CD8-positive, alpha-beta memory T cell (primary cell): Measurements from ENCODE around the gene ITIH4. TPM values are rescaled to one million over a fixed set of nuclear protein-coding genes. Genes with fewer than 3 reads are reported as not detected.
A peak's percentile ranks its signal among the peaks of the same experiment; 100 is the strongest.

ENCODE experiments used
- CTCF ChIA-PET: fragments of 350-600 bp; sonication (Branson Sonifier 250); formaldehyde crosslinking; loops from one replicate; lab custom pipeline; 2021; ENCODE audit warnings: antibody characterized with exemption; lab: Charles Lee
- POLR2A ChIA-PET: fragments of 350-600 bp; sonication (Branson Sonifier 250); formaldehyde crosslinking; loops from one replicate; lab custom pipeline; 2021; ENCODE audit warnings: antibody characterized with exemption; lab: Charles Lee
- DNase-seq, 5 donors: peaks; one replicate each; pipeline versions ENCODE4 v3.0.0 to v3.0.0-alpha.2; 2020 to 2022; ENCODE audit warnings: mixed read lengths in 1 of 5
- H3K27ac ChIP-seq: one replicate; pipeline ENCODE4 v1.7.0; 2013; ENCODE audit warnings: low read depth, mild to moderate bottlenecking, low read length, moderate library complexity
- H3K27me3 ChIP-seq: 2 replicates; pipeline ENCODE4 v1.7.0; 2013; ENCODE audit warnings: low read length, mild to moderate bottlenecking; ENCODE audit not compliant: insufficient read depth, poor library complexity, severe bottlenecking
- H3K36me3 ChIP-seq: 2 replicates; pipeline ENCODE4 v1.7.0; 2013; ENCODE audit warnings: mild to moderate bottlenecking, low read length, moderate library complexity; ENCODE audit not compliant: insufficient read depth
- H3K4me1 ChIP-seq: 2 replicates; pipeline ENCODE4 v1.7.0; 2013; ENCODE audit warnings: mild to moderate bottlenecking, low read length, moderate library complexity; ENCODE audit not compliant: insufficient read depth
- H3K4me3 ChIP-seq: 2 replicates; pipeline ENCODE4 v1.7.0; 2013; ENCODE audit warnings: mild to moderate bottlenecking, low read length
- H3K9me3 ChIP-seq: 2 replicates; pipeline ENCODE4 v1.7.0; 2013; ENCODE audit warnings: mild to moderate bottlenecking, low read length
- H3K27ac Mint-ChIP-seq, 8 donors: one replicate each; pipeline ENCODE4 v1.8.0; 2020 to 2021; ENCODE audit warnings: mixed read lengths in 8 of 8, mild to moderate bottlenecking in 6 of 8, inconsistent platforms in 3 of 8, moderate library complexity in 3 of 8
- H3K27me3 Mint-ChIP-seq, 2 donors: one replicate each; pipeline ENCODE4 v1.8.0; 2020 to 2021; ENCODE audit warnings: mixed read lengths in 2 of 2, mild to moderate bottlenecking in 1 of 2, moderate library complexity in 1 of 2
- H3K36me3 Mint-ChIP-seq, 3 donors: one replicate each; pipeline ENCODE4 v1.8.0; 2020 to 2021; ENCODE audit warnings: mixed read lengths in 3 of 3, inconsistent platforms in 1 of 3, mild to moderate bottlenecking in 1 of 3
- H3K4me1 Mint-ChIP-seq, 3 donors: one replicate each; pipeline ENCODE4 v1.8.0; 2020 to 2021; ENCODE audit warnings: mixed read lengths in 3 of 3, inconsistent platforms in 1 of 3, mild to moderate bottlenecking in 1 of 3
- H3K4me3 Mint-ChIP-seq, 7 donors: one replicate each; pipeline ENCODE4 v1.8.0; 2020 to 2021; ENCODE audit warnings: mixed read lengths in 7 of 7, mild to moderate bottlenecking in 6 of 7, moderate library complexity in 4 of 7, inconsistent platforms in 2 of 7
- H3K9me3 Mint-ChIP-seq, 5 donors: one replicate each; pipeline ENCODE4 v1.8.0; 2020 to 2022; ENCODE audit warnings: mixed read lengths in 5 of 5, mild to moderate bottlenecking in 3 of 5, moderate library complexity in 2 of 5, inconsistent platforms in 1 of 5
- polyA plus RNA-seq: library from polyadenylated mRNA; unstranded; fragments of 300-500 nt; fragmentation: Illumina TruSeq; gene quantifications from one replicate; pipeline ENCODE4 v1.2.3, GENCODE V29; 2021
- total RNA-seq, 2 experiments: library from RNA; stranded (reverse); gene quantifications; one replicate each; pipeline ENCODE4 v1.2.3, GENCODE V29; 2021

ITIH4 gene
- total and polyA plus RNA-seq, 3 experiments from 2014 or later = 10.9 to 11.2 TPM; not detected in 1

- Mint-ChIP-seq H3K4me1 (peaks cover 31 to 70% (median 43%) of the 10 kb centered on the region in 3 donors), H3K4me3 (no peak overlapping the region), H3K27me3 (no peaks in the 10 kb centered on the region), H3K36me3 (peaks cover 0 to 22% (median 8%) of the 10 kb centered on the region in 3 donors), H3K9me3 (no peaks in the 10 kb centered on the region), H3K27ac (no peak overlapping the region)
- Histone ChIP-seq H3K27me3 (no peaks in the 10 kb centered on the region), H3K36me3 (no peaks in the 10 kb centered on the region), H3K4me1 (peaks cover 11% of the 10 kb centered on the region), H3K9me3 (no peaks in the 10 kb centered on the region), H3K27ac (no peak overlapping the region), H3K4me3 (no peak overlapping the region)
- ChIA-PET POLR2A (no interaction called here), CTCF (interaction anchor here (1.2 to 1.3 kb wide), 2 partner anchors 19 to 28 kb away, joined by 3 to 5 read pairs; no protein-coding TSS in a partner anchor)
- DNase-seq = no peak
These were observed 43.1 kb upstream of the ITIH4 start for GRCh38 chr3:52873433-52874159.

GRCh38 chr3:52872245-52872644, 41.8 kb upstream of the ITIH4 start:
- peaks cover 11% of the 10 kb centered on the region for H3K4me1 ChIP-seq
- Mint-ChIP-seq H3K9me3 (no peaks in the 10 kb centered on the region), H3K27me3 (no peaks in the 10 kb centered on the region), H3K4me1 (peaks cover 29 to 63% (median 40%) of the 10 kb centered on the region in 3 donors), H3K27ac (peak overlapping the region in 2 of 8 donors; percentile 37 to 67), H3K4me3 (no peak overlapping the region), H3K36me3 (peaks cover 5 to 20% (median 8%) of the 10 kb centered on the region in 3 donors)
- H3K36me3 ChIP-seq = no peaks in the 10 kb centered on the region
- POLR2A ChIA-PET = no interaction called here
- no peak overlapping the region for H3K27ac ChIP-seq
- H3K27me3 ChIP-seq = no peaks in the 10 kb centered on the region
- CTCF ChIA-PET = interaction anchor here (1.3 kb wide), 1 partner anchor 29 kb away, joined by 3 read pairs; no protein-coding TSS in a partner anchor
- H3K9me3 ChIP-seq = no peaks in the 10 kb centered on the region
- no peak for DNase-seq
- no peak overlapping the region for H3K4me3 ChIP-seq

GRCh38 chr3:52871761-52872160, 41.3 kb upstream of the ITIH4 start:
- no peak overlapping the region for H3K4me3 Mint-ChIP-seq
- H3K4me3 ChIP-seq = no peak overlapping the region
- H3K27ac ChIP-seq = no peak overlapping the region
- no peaks in the 10 kb centered on the region for H3K27me3 ChIP-seq
- H3K36me3 ChIP-seq = no peaks in the 10 kb centered on the region
- CTCF ChIA-PET = interaction anchor here (1.3 kb wide), 1 partner anchor 30 kb away, joined by 3 read pairs; no protein-coding TSS in a partner anchor
- H3K9me3 ChIP-seq = no peaks in the 10 kb centered on the region
- no peak for DNase-seq
- POLR2A ChIA-PET = no interaction called here
- no peaks in the 10 kb centered on the region for H3K9me3 Mint-ChIP-seq
- no peaks in the 10 kb centered on the region for H3K27me3 Mint-ChIP-seq
- H3K27ac Mint-ChIP-seq = peak overlapping the region in 6 of 8 donors; percentile 6 to 67 (median 38)
- peaks cover 11% of the 10 kb centered on the region for H3K4me1 ChIP-seq
- peaks cover 29 to 58% (median 40%) of the 10 kb centered on the region in 3 donors for H3K4me1 Mint-ChIP-seq
- peaks cover 5 to 24% (median 8%) of the 10 kb centered on the region in 3 donors for H3K36me3 Mint-ChIP-seq

- no peak overlapping the region for H3K27ac ChIP-seq
- peaks cover 6% of the 10 kb centered on the region for H3K4me1 ChIP-seq
- H3K36me3 ChIP-seq = no peaks in the 10 kb centered on the region
- Mint-ChIP-seq H3K27me3 (no peaks in the 10 kb centered on the region), H3K36me3 (peaks cover 17 to 33% (median 17%) of the 10 kb centered on the region in 3 donors), H3K27ac (peak overlapping the region in 1 of 8 donors; percentile 38), H3K4me3 (no peak overlapping the region), H3K9me3 (peaks cover 0 to 7% (median 3%) of the 10 kb centered on the region in 5 donors), H3K4me1 (peaks cover 31 to 45% (median 34%) of the 10 kb centered on the region in 3 donors)
- H3K27me3 ChIP-seq = no peaks in the 10 kb centered on the region
- ChIA-PET POLR2A (no interaction called here), CTCF (no interaction called here)
- no peak for DNase-seq
- H3K4me3 ChIP-seq = no peak overlapping the region
- no peaks in the 10 kb centered on the region for H3K9me3 ChIP-seq
These were observed 40.0 kb upstream of the ITIH4 start for GRCh38 chr3:52870471-52870870.

GRCh38 chr3:52866427-52866826, 36.0 kb upstream of the ITIH4 start:
- peaks cover 18 to 48% (median 37%) of the 10 kb centered on the region in 3 donors for H3K36me3 Mint-ChIP-seq
- no peaks in the 10 kb centered on the region for H3K27me3 ChIP-seq
- ChIA-PET POLR2A (no interaction called here), CTCF (no interaction called here)
- no peak overlapping the region for H3K27ac ChIP-seq
- H3K4me1 Mint-ChIP-seq = peaks cover 4 to 26% (median 12%) of the 10 kb centered on the region in 3 donors
- H3K9me3 ChIP-seq = no peaks in the 10 kb centered on the region
- H3K9me3 Mint-ChIP-seq = peaks cover 0 to 15% (median 12%) of the 10 kb centered on the region in 5 donors
- no peaks in the 10 kb centered on the region for H3K27me3 Mint-ChIP-seq
- DNase-seq = no peak
- H3K4me3 ChIP-seq = no peak overlapping the region
- H3K36me3 ChIP-seq = no peaks in the 10 kb centered on the region
- H3K27ac Mint-ChIP-seq = peak overlapping the region in 2 of 8 donors; percentile 11 to 61
- H3K4me3 Mint-ChIP-seq = peak overlapping the region in 1 of 7 donors; percentile 13
- H3K4me1 ChIP-seq = no peaks in the 10 kb centered on the region

- Histone ChIP-seq H3K4me3 (no peak overlapping the region), H3K27me3 (no peaks in the 10 kb centered on the region), H3K36me3 (no peaks in the 10 kb centered on the region), H3K9me3 (no peaks in the 10 kb centered on the region), H3K4me1 (no peaks in the 10 kb centered on the region), H3K27ac (no peak overlapping the region)
- ChIA-PET CTCF (no interaction called here), POLR2A (no interaction called here)
- H3K27me3 Mint-ChIP-seq = no peaks in the 10 kb centered on the region
- no peak for DNase-seq
- no peak overlapping the region for H3K4me3 Mint-ChIP-seq
- peak overlapping the region in 1 of 8 donors; percentile 13 for H3K27ac Mint-ChIP-seq
- H3K9me3 Mint-ChIP-seq = peaks cover 0 to 15% (median 12%) of the 10 kb centered on the region in 5 donors
- H3K36me3 Mint-ChIP-seq = peaks cover 18 to 48% (median 37%) of the 10 kb centered on the region in 3 donors
- peaks cover 3 to 24% (median 11%) of the 10 kb centered on the region in 3 donors for H3K4me1 Mint-ChIP-seq
These were observed 35.5 kb upstream of the ITIH4 start for GRCh38 chr3:52865994-52866393.

GRCh38 chr3:52860424-52860768, 29.9 kb upstream of the ITIH4 start:
- no peaks in the 10 kb centered on the region for H3K9me3 ChIP-seq
- DNase-seq = no peak
- no peak overlapping the region for H3K4me3 ChIP-seq
- POLR2A ChIA-PET = no interaction called here
- Mint-ChIP-seq H3K9me3 (peaks cover 0 to 8% (median 7%) of the 10 kb centered on the region in 5 donors), H3K27me3 (no peaks in the 10 kb centered on the region), H3K4me3 (no peak overlapping the region), H3K27ac (peak overlapping the region in 2 of 8 donors; percentile 8 to 37), H3K4me1 (peaks cover 9 to 18% (median 13%) of the 10 kb centered on the region in 3 donors), H3K36me3 (peaks cover 10 to 46% (median 20%) of the 10 kb centered on the region in 3 donors)
- no peaks in the 10 kb centered on the region for H3K4me1 ChIP-seq
- no peaks in the 10 kb centered on the region for H3K27me3 ChIP-seq
- no peak overlapping the region for H3K27ac ChIP-seq
- H3K36me3 ChIP-seq = no peaks in the 10 kb centered on the region
- CTCF ChIA-PET = no interaction called here

GRCh38 chr3:52859686-52860423, 29.4 kb upstream of the ITIH4 start:
- ChIA-PET POLR2A (no interaction called here), CTCF (no interaction called here)
- no peak for DNase-seq
- no peak overlapping the region for H3K4me3 ChIP-seq
- no peaks in the 10 kb centered on the region for H3K36me3 ChIP-seq
- Mint-ChIP-seq H3K27me3 (no peaks in the 10 kb centered on the region), H3K4me3 (no peak overlapping the region), H3K36me3 (peaks cover 10 to 49% (median 17%) of the 10 kb centered on the region in 3 donors), H3K9me3 (peaks cover 0 to 5% (median 4%) of the 10 kb centered on the region in 5 donors), H3K4me1 (peaks cover 9 to 18% (median 11%) of the 10 kb centered on the region in 3 donors), H3K27ac (peak overlapping the region in 2 of 8 donors; percentile 47 to 50)
- no peak overlapping the region for H3K27ac ChIP-seq
- no peaks in the 10 kb centered on the region for H3K27me3 ChIP-seq
- no peaks in the 10 kb centered on the region for H3K9me3 ChIP-seq
- no peaks in the 10 kb centered on the region for H3K4me1 ChIP-seq
